Neural cell (in vitro differentiated cells): ENCODE results near the gene CRYGN. TPM values are rescaled to one million over a fixed set of nuclear protein-coding genes. Genes with fewer than 3 reads are reported as not detected.
A peak's percentile ranks its signal among the peaks of the same experiment; 100 is the strongest.

ENCODE experiments used
- H2AFZ ChIP-seq: fragments of 200-600, 300-800 bp; sonication (generic), shearing (Covaris generic); 2 replicates; pipeline ENCODE4 v1.6.0; 2014; ENCODE audit warnings: low read depth, mild to moderate bottlenecking, antibody characterized with exemption, low read length, moderate library complexity
- H3F3A ChIP-seq: fragments of 200-600 bp; shearing (Covaris generic); 2 replicates; pipeline ENCODE4 v1.6.1; 2016; ENCODE audit warnings: mild to moderate bottlenecking, moderate library complexity, mixed read lengths, antibody characterized with exemption, low read length; ENCODE audit not compliant: insufficient read depth, poor library complexity, severe bottlenecking
- H3K27ac ChIP-seq: fragments of 200-600, 300-800 bp; sonication (generic), shearing (Covaris generic); 2 replicates; pipeline ENCODE4 v1.5.1; 2014; ENCODE audit warnings: mild to moderate bottlenecking, low read length, moderate library complexity
- H3K27me3 ChIP-seq: fragments of 300-800, 200-600 bp; sonication (generic), shearing (Covaris generic); 2 replicates; pipeline ENCODE4 v1.6.0; 2014; ENCODE audit warnings: mild to moderate bottlenecking, low read depth, low read length, moderate library complexity; ENCODE audit not compliant: insufficient read depth
- H3K36me3 ChIP-seq: fragments of 300-800, 200-600 bp; sonication (generic), shearing (Covaris generic); 2 replicates; pipeline ENCODE4 v1.5.1; 2014; ENCODE audit warnings: mild to moderate bottlenecking, antibody characterized with exemption, low read length, moderate library complexity; ENCODE audit not compliant: insufficient read depth
- H3K4me2 ChIP-seq: fragments of 300-800, 200-600 bp; sonication (generic), shearing (Covaris generic); 2 replicates; pipeline ENCODE4 v1.6.0; 2014; ENCODE audit warnings: mild to moderate bottlenecking, low read length
- H3K4me3 ChIP-seq: fragments of 300-800, 200-600 bp; sonication (generic), shearing (Covaris generic); 2 replicates; pipeline ENCODE4 v1.5.1; 2014; ENCODE audit warnings: mild to moderate bottlenecking, low read length, moderate library complexity
- H3K79me2 ChIP-seq: fragments of 200-600 bp; shearing (Covaris generic); replicated peaks from 2 replicates; pipeline ENCODE4 v1.6.0; 2014; ENCODE audit warnings: mild to moderate bottlenecking, low read length, moderate library complexity; ENCODE audit not compliant: insufficient read depth
- H3K9ac ChIP-seq: fragments of 300-800, 200-600 bp; sonication (generic), shearing (Covaris generic); 2 replicates; pipeline ENCODE4 v1.6.1; 2016; ENCODE audit warnings: mild to moderate bottlenecking, low read length, mixed read lengths
- H3K9me2 ChIP-seq: fragments of 200-600 bp; shearing (Covaris generic); 2 replicates; pipeline ENCODE4 v1.6.1; 2016; ENCODE audit warnings: mild to moderate bottlenecking, low read length, mixed read lengths; ENCODE audit not compliant: insufficient read depth
- H3K9me3 ChIP-seq: fragments of 200-600, 300-800 bp; sonication (generic), shearing (Covaris generic); 2 replicates; pipeline ENCODE4 v1.6.1; 2016; ENCODE audit warnings: mild to moderate bottlenecking, mixed run types, low read length, moderate library complexity, mixed read lengths
- H4K20me1 ChIP-seq: fragments of 200-600 bp; shearing (Covaris generic); 2 replicates; pipeline ENCODE4 v1.6.1; 2016; ENCODE audit warnings: mild to moderate bottlenecking, mixed run types; ENCODE audit not compliant: insufficient read depth
- CTCF ChIP-seq: fragments of 450-650 bp; IDR thresholded peaks from 2 replicates; pipeline ENCODE4 v1.5.1; 2014; ENCODE audit warnings: antibody characterized with exemption, mild to moderate bottlenecking, moderate library complexity; ENCODE audit not compliant: poor library complexity, severe bottlenecking
- EP300 ChIP-seq: fragments of 450-650 bp; conservative IDR thresholded peaks from 2 replicates; pipeline ENCODE4 v1.6.1; 2014; ENCODE audit warnings: antibody characterized with exemption, mild to moderate bottlenecking, moderate library complexity; ENCODE audit not compliant: poor library complexity, severe bottlenecking
- EZH2 ChIP-seq: fragments of 200-600, 300-800 bp; shearing (Covaris generic), sonication (generic); IDR thresholded peaks from 2 replicates; pipeline ENCODE4 v1.6.1; 2014; ENCODE audit warnings: antibody characterized with exemption, low read length, borderline replicate concordance, mild to moderate bottlenecking; ENCODE audit not compliant: insufficient read depth, poor library complexity, severe bottlenecking
- MXI1 ChIP-seq: fragments of 450-650 bp; conservative IDR thresholded peaks from 2 replicates; pipeline ENCODE4 v1.6.1; 2014; ENCODE audit warnings: antibody characterized with exemption, mild to moderate bottlenecking; ENCODE audit not compliant: poor library complexity, severe bottlenecking
- POLR2AphosphoS5 ChIP-seq: IDR thresholded peaks from 2 replicates; pipeline ENCODE4 v1.6.1; 2012
- RAD21 ChIP-seq: fragments of 450-650 bp; conservative IDR thresholded peaks from 2 replicates; pipeline ENCODE4 v1.6.1; 2014; ENCODE audit warnings: antibody characterized with exemption, mild to moderate bottlenecking, moderate library complexity
- REST ChIP-seq: IDR thresholded peaks from 2 replicates; pipeline ENCODE4 v1.6.1; 2012; ENCODE audit warnings: borderline replicate concordance
- SMC3 ChIP-seq: fragments of 450-650 bp; conservative IDR thresholded peaks from 2 replicates; pipeline ENCODE4 v1.6.1; 2014; ENCODE audit warnings: antibody characterized with exemption, mild to moderate bottlenecking, moderate library complexity; ENCODE audit not compliant: poor library complexity
- TAF1 ChIP-seq: IDR thresholded peaks from 2 replicates; pipeline ENCODE4 v1.6.1; 2012; ENCODE audit warnings: low read depth
- polyA plus RNA-seq: library from polyadenylated mRNA; depleted of rRNA; stranded (reverse); fragments of >200 nt; gene quantifications from 2 replicates; pipeline ENCODE4 v1.2.3, GENCODE V29; 2014

Gene CRYGN
- polyA plus RNA-seq, 1 donor from 2014 or later: not detected

- Histone ChIP-seq H3K4me2 (no peak overlapping the region), H3K27me3 (peaks cover 19% of the 10 kb centered on the region), H2AFZ (no peak overlapping the region), H3K9me3 (no peaks in the 10 kb centered on the region), H3K79me2 (no peaks in the 10 kb centered on the region), H3K9me2 (no peaks in the 10 kb centered on the region), H3F3A (no peaks in the 10 kb centered on the region), H3K9ac (no peak overlapping the region), H3K27ac (no peak overlapping the region), H3K36me3 (no peaks in the 10 kb centered on the region), H4K20me1 (no peaks in the 10 kb centered on the region), H3K4me3 (peak overlapping the region; percentile 38)
- no peak for TF ChIP-seq POLR2AphosphoS5
- TF ChIP-seq RAD21: no peak
- no peak for TF ChIP-seq MXI1
- no peak for TF ChIP-seq REST
- no peak for TF ChIP-seq CTCF
- TF ChIP-seq TAF1: no peak
- no peak for TF ChIP-seq SMC3
- no peak for TF ChIP-seq EP300
- no peak for TF ChIP-seq EZH2
Measured at GRCh38 chr7:151382079-151382885, 57.7 kb downstream of the CRYGN start.

- Histone ChIP-seq H3K4me3 (peak overlapping the region; percentile 38), H3K27ac (no peak overlapping the region), H3K79me2 (no peaks in the 10 kb centered on the region), H4K20me1 (no peaks in the 10 kb centered on the region), H3K9me2 (no peaks in the 10 kb centered on the region), H3K9me3 (no peaks in the 10 kb centered on the region), H3F3A (no peaks in the 10 kb centered on the region), H3K9ac (no peak overlapping the region), H3K4me2 (no peak overlapping the region), H2AFZ (no peak overlapping the region), H3K36me3 (no peaks in the 10 kb centered on the region), H3K27me3 (peaks cover 19% of the 10 kb centered on the region)
- no peak for TF ChIP-seq RAD21
- TF ChIP-seq MXI1: no peak
- TF ChIP-seq REST: no peak
- no peak for TF ChIP-seq CTCF
- TF ChIP-seq TAF1: no peak
- no peak for TF ChIP-seq EP300
- TF ChIP-seq EZH2: no peak
- no peak for TF ChIP-seq SMC3
- TF ChIP-seq POLR2AphosphoS5: no peak
Measured at GRCh38 chr7:151381348-151382078, 58.4 kb downstream of the CRYGN start.
